Astrocyte (in vitro differentiated cells and primary cell): ENCODE results near the gene ZNF341. TPM values are rescaled to one million over a fixed set of nuclear protein-coding genes. Genes with fewer than 3 reads are reported as not detected.

Experiments used
- DNase-seq: peaks from one replicate; pipeline ENCODE4 v3.0.0-alpha.2; 2010; ENCODE audit warnings: low read depth
- FAIRE-seq: peaks from 2 replicates; lab custom pipeline; 2011; peaks lifted over from hg19 to GRCh38; lab: Jason Lieb, UNC
- H2AFZ ChIP-seq: 2 replicates; pipeline ENCODE4 v1.6.0; 2012; ENCODE audit warnings: low read depth, low read length, inconsistent platforms
- H3K27ac ChIP-seq: 2 replicates; pipeline ENCODE4 v1.5.1; 2011; ENCODE audit warnings: low read depth, low read length, inconsistent platforms
- H3K27me3 ChIP-seq: 2 replicates; pipeline ENCODE4 v1.6.0; 2011; ENCODE audit warnings: low read length, inconsistent platforms; ENCODE audit not compliant: insufficient read depth
- H3K36me3 ChIP-seq: 2 replicates; pipeline ENCODE4 v1.5.1; 2011; ENCODE audit warnings: low read length, inconsistent platforms; ENCODE audit not compliant: insufficient read depth
- H3K4me1 ChIP-seq: 2 replicates; pipeline ENCODE4 v1.5.1; 2011; ENCODE audit warnings: low read length, inconsistent platforms; ENCODE audit not compliant: insufficient read depth
- H3K4me2 ChIP-seq: 2 replicates; pipeline ENCODE4 v1.6.0; 2012; ENCODE audit warnings: low read length, inconsistent platforms
- H3K4me3 ChIP-seq: 2 replicates; pipeline ENCODE4 v1.5.1; 2011; ENCODE audit warnings: low read depth, mild to moderate bottlenecking, low read length, inconsistent platforms; ENCODE audit not compliant: insufficient read depth
- H3K79me2 ChIP-seq: 2 replicates; pipeline ENCODE4 v1.6.0; 2012; ENCODE audit warnings: mild to moderate bottlenecking, low read length, inconsistent platforms; ENCODE audit not compliant: insufficient read depth
- H3K9ac ChIP-seq: 2 replicates; pipeline ENCODE4 v1.6.0; 2012; ENCODE audit warnings: mild to moderate bottlenecking, low read length, inconsistent platforms
- H3K9me3 ChIP-seq: 2 replicates; pipeline ENCODE4 v1.5.1; 2012; ENCODE audit warnings: low read depth, mild to moderate bottlenecking, low read length, inconsistent platforms; ENCODE audit not compliant: insufficient read depth
- H4K20me1 ChIP-seq: 2 replicates; pipeline ENCODE4 v1.6.0; 2012; ENCODE audit warnings: low read length, inconsistent platforms; ENCODE audit not compliant: insufficient read depth
- H3K27ac Mint-ChIP-seq: one replicate; pipeline ENCODE4 v1.8.0; 2021; ENCODE audit warnings: mild to moderate bottlenecking, mixed read lengths; ENCODE audit not compliant: unreplicated experiment
- H3K27me3 Mint-ChIP-seq: one replicate; pipeline ENCODE4 v1.8.0; 2021; ENCODE audit warnings: low read depth, mixed read lengths; ENCODE audit not compliant: unreplicated experiment
- H3K36me3 Mint-ChIP-seq: one replicate; pipeline ENCODE4 v1.8.0; 2021; ENCODE audit warnings: low read depth, mixed read lengths; ENCODE audit not compliant: unreplicated experiment
- H3K4me1 Mint-ChIP-seq: one replicate; pipeline ENCODE4 v1.8.0; 2021; ENCODE audit warnings: low read depth, mixed read lengths; ENCODE audit not compliant: unreplicated experiment
- H3K4me3 Mint-ChIP-seq: one replicate; pipeline ENCODE4 v1.8.0; 2021; ENCODE audit warnings: mild to moderate bottlenecking, moderate library complexity, mixed read lengths; ENCODE audit not compliant: unreplicated experiment
- H3K9me3 Mint-ChIP-seq: one replicate; pipeline ENCODE4 v1.8.0; 2021; ENCODE audit warnings: mild to moderate bottlenecking, mixed read lengths; ENCODE audit not compliant: unreplicated experiment
- CTCF ChIP-seq: IDR thresholded peaks from 2 replicates; pipeline ENCODE4 v1.5.1; 2011; ENCODE audit warnings: low read depth, mild to moderate bottlenecking, inconsistent platforms, low read length, moderate library complexity; ENCODE audit not compliant: insufficient read depth
- EZH2 ChIP-seq: IDR thresholded peaks from 2 replicates; pipeline ENCODE4 v1.6.1; 2012; ENCODE audit warnings: mild to moderate bottlenecking, low read length, inconsistent platforms; ENCODE audit not compliant: insufficient read depth
- total RNA-seq: library from RNA; stranded (reverse); gene quantifications from 2 replicates; pipeline ENCODE4 v1.2.1, GENCODE V29; 2021

The ZNF341 gene
- total RNA-seq, 1 donor from 2014 or later, result 2.0 TPM

- Histone ChIP-seq H3K27ac (no peak overlapping the region), H3K9me3 (no peaks in the 10 kb centered on the region), H3K79me2 (no peaks in the 10 kb centered on the region), H3K27me3 (no peaks in the 10 kb centered on the region), H3K9ac (no peak overlapping the region), H4K20me1 (peaks cover 3% of the 10 kb centered on the region), H2AFZ (no peak overlapping the region), H3K4me3 (no peak overlapping the region), H3K4me2 (no peak overlapping the region), H3K4me1 (no peaks in the 10 kb centered on the region), H3K36me3 (no peaks in the 10 kb centered on the region)
- peaks cover 7% of the 10 kb centered on the region for H3K27me3 Mint-ChIP-seq
- H3K4me3 Mint-ChIP-seq, result no peak overlapping the region
- no peak for TF ChIP-seq EZH2
- H3K27ac Mint-ChIP-seq, result no peak overlapping the region
- no peaks in the 10 kb centered on the region for H3K36me3 Mint-ChIP-seq
- peaks cover 4% of the 10 kb centered on the region for H3K4me1 Mint-ChIP-seq
- FAIRE-seq, result no peak
- no peak for DNase-seq
- no peaks in the 10 kb centered on the region for H3K9me3 Mint-ChIP-seq
Measured at GRCh38 chr20:33711446-33711738, 20.4 kb upstream of the ZNF341 start.

- Histone ChIP-seq H3K27ac (no peak overlapping the region), H4K20me1 (peaks cover 3% of the 10 kb centered on the region), H3K9me3 (no peaks in the 10 kb centered on the region), H3K4me1 (no peaks in the 10 kb centered on the region), H3K79me2 (no peaks in the 10 kb centered on the region), H3K36me3 (no peaks in the 10 kb centered on the region), H3K4me2 (no peak overlapping the region), H3K27me3 (no peaks in the 10 kb centered on the region), H3K4me3 (no peak overlapping the region), H3K9ac (no peak overlapping the region), H2AFZ (no peak overlapping the region)
- Mint-ChIP-seq H3K4me3 (no peak overlapping the region), H3K9me3 (no peaks in the 10 kb centered on the region), H3K27ac (no peak overlapping the region), H3K36me3 (no peaks in the 10 kb centered on the region), H3K27me3 (peaks cover 7% of the 10 kb centered on the region), H3K4me1 (peaks cover 4% of the 10 kb centered on the region)
- TF ChIP-seq CTCF (no peak), EZH2 (no peak)
- DNase-seq (no peak), FAIRE-seq (no peak)
Measured at GRCh38 chr20:33713865-33714367, 17.9 kb upstream of the ZNF341 start.

GRCh38 chr20:33716498-33716897, 15.3 kb upstream of the ZNF341 start:
- Mint-ChIP-seq H3K4me1 (no peaks in the 10 kb centered on the region), H3K27ac (no peak overlapping the region), H3K4me3 (no peak overlapping the region), H3K27me3 (peaks cover 7% of the 10 kb centered on the region), H3K36me3 (no peaks in the 10 kb centered on the region), H3K9me3 (peaks cover 6% of the 10 kb centered on the region)
- Histone ChIP-seq H3K36me3 (no peaks in the 10 kb centered on the region), H2AFZ (no peak overlapping the region), H3K9me3 (no peaks in the 10 kb centered on the region), H3K79me2 (peaks cover 3% of the 10 kb centered on the region), H4K20me1 (no peaks in the 10 kb centered on the region), H3K9ac (no peak overlapping the region), H3K4me3 (no peak overlapping the region), H3K4me2 (no peak overlapping the region), H3K27me3 (no peaks in the 10 kb centered on the region), H3K27ac (no peak overlapping the region), H3K4me1 (peaks cover 6% of the 10 kb centered on the region)
- DNase-seq (no peak), FAIRE-seq (no peak)
- no peak for TF ChIP-seq CTCF
- TF ChIP-seq EZH2, result no peak
